GM23338 (cell line): ENCODE measurements around the gene NRG3. TPM values are rescaled to one million over a fixed set of nuclear protein-coding genes. Genes with fewer than 3 reads are reported as not detected.

Source experiments
- ATAC-seq: fragments of 200-7000 bp; cut with Tn5 transposase; 3 replicates; pipeline ENCODE4 v1.9.1; 2020
- DNase-seq: peaks from one replicate; pipeline ENCODE4 v3.0.0-alpha.2; 2015; ENCODE audit warnings: low spot score
- H2AFZ ChIP-seq: fragments of 200-600 bp; sonication (generic); 2 replicates; pipeline ENCODE4 v1.8.0; 2016; ENCODE audit warnings: antibody characterized with exemption, mild to moderate bottlenecking, moderate library complexity
- H3F3A ChIP-seq: fragments of 200-600 bp; sonication (generic); replicated peaks from 2 replicates; pipeline ENCODE4 v1.8.0; 2017; ENCODE audit warnings: antibody characterized with exemption, mixed run types, low read depth
- H3K27ac ChIP-seq: fragments of 200-600 bp; sonication (generic); 2 replicates; pipeline ENCODE4 v1.6.1; 2016; ENCODE audit warnings: low read depth
- H3K27me3 ChIP-seq: fragments of 200-600 bp; sonication (generic); 2 replicates; pipeline ENCODE4 v1.8.0; 2016; ENCODE audit warnings: mild to moderate bottlenecking, mixed run types, moderate library complexity; ENCODE audit not compliant: insufficient read depth
- H3K36me3 ChIP-seq: fragments of 200-600 bp; sonication (generic); 2 replicates; pipeline ENCODE4 v1.8.0; 2016; ENCODE audit warnings: mild to moderate bottlenecking; ENCODE audit not compliant: insufficient read depth
- H3K4me1 ChIP-seq: fragments of 200-600 bp; sonication (generic); 2 replicates; pipeline ENCODE4 v1.8.0; 2016; ENCODE audit warnings: mild to moderate bottlenecking, moderate library complexity; ENCODE audit not compliant: insufficient read depth
- H3K4me2 ChIP-seq: fragments of 200-600 bp; sonication (generic); 2 replicates; pipeline ENCODE4 v1.7.1; 2017; ENCODE audit warnings: mixed run types
- H3K4me3 ChIP-seq: fragments of 200-600 bp; sonication (generic); 2 replicates; pipeline ENCODE4 v1.6.1; 2016; ENCODE audit warnings: mixed run types
- H3K79me2 ChIP-seq: fragments of 200-600 bp; sonication (generic); replicated peaks from 2 replicates; pipeline ENCODE4 v1.8.0; 2017; ENCODE audit warnings: mild to moderate bottlenecking; ENCODE audit not compliant: insufficient read depth
- H3K9me2 ChIP-seq: fragments of 200-600 bp; sonication (generic); 2 replicates; pipeline ENCODE4 v1.8.0; 2017; ENCODE audit not compliant: insufficient read depth
- H4K20me1 ChIP-seq: fragments of 200-600 bp; sonication (generic); replicated peaks from 2 replicates; pipeline ENCODE4 v1.8.0; 2017; ENCODE audit warnings: mild to moderate bottlenecking; ENCODE audit not compliant: insufficient read depth
- H3K27ac Mint-ChIP-seq: 2 replicates; pipeline ENCODE4 v1.8.0; 2020; ENCODE audit warnings: inconsistent platforms, mild to moderate bottlenecking, moderate library complexity, mixed read lengths
- H3K27me3 Mint-ChIP-seq: 3 replicates; pipeline ENCODE4 v1.8.0; 2022; ENCODE audit warnings: low read depth, mild to moderate bottlenecking, moderate library complexity, mixed read lengths, inconsistent platforms; ENCODE audit not compliant: insufficient read depth, poor library complexity
- H3K36me3 Mint-ChIP-seq: 3 replicates; pipeline ENCODE4 v1.8.0; 2021; ENCODE audit warnings: low read depth, mild to moderate bottlenecking, inconsistent platforms, moderate library complexity, mixed read lengths
- H3K4me1 Mint-ChIP-seq: 3 replicates; pipeline ENCODE4 v1.8.0; 2020; ENCODE audit warnings: mild to moderate bottlenecking, inconsistent platforms, mixed read lengths
- H3K4me3 Mint-ChIP-seq: 3 replicates; pipeline ENCODE4 v1.8.0; 2021; ENCODE audit warnings: moderate library complexity, mild to moderate bottlenecking, inconsistent platforms, mixed read lengths
- H3K9me3 Mint-ChIP-seq: 3 replicates; pipeline ENCODE4 v1.8.0; 2020; ENCODE audit warnings: moderate library complexity, mild to moderate bottlenecking, inconsistent platforms, mixed read lengths
- EZH2 ChIP-seq: fragments of 200-600 bp; sonication (generic); IDR thresholded peaks from one replicate; pipeline ENCODE4 v1.8.0; 2017; ENCODE audit warnings: antibody characterized with exemption, mild to moderate bottlenecking, low read depth; ENCODE audit not compliant: unreplicated experiment
- NANOG ChIP-seq: IDR thresholded peaks from 2 replicates; pipeline ENCODE4 v1.6.1; 2016; ENCODE audit warnings: antibody characterized with exemption, borderline replicate concordance
- POLR2AphosphoS5 ChIP-seq: IDR thresholded peaks from 2 replicates; pipeline ENCODE4 v1.6.1; 2016; ENCODE audit warnings: antibody characterized with exemption, low read depth
- ZNF114 ChIP-seq: fragments of 250-450 bp; sonication (Bioruptor Pico); IDR thresholded peaks from 2 replicates; pipeline ENCODE4 v1.5.0; 2020; ENCODE audit warnings: mild to moderate bottlenecking, moderate library complexity
- ZNF331 ChIP-seq: fragments of 250-450 bp; sonication (Bioruptor Pico); IDR thresholded peaks from 2 replicates; pipeline ENCODE4 v1.5.0; 2020; ENCODE audit warnings: low read depth, mild to moderate bottlenecking, moderate library complexity
- ZNF462 ChIP-seq: fragments of 250-450 bp; sonication (Bioruptor Pico); IDR thresholded peaks from 2 replicates; pipeline ENCODE4 v1.5.0; 2020; ENCODE audit warnings: mild to moderate bottlenecking, moderate library complexity
- polyA plus RNA-seq: library from polyadenylated mRNA; unstranded; fragments of >200 nt; fragmentation: Nextera tagmentation; extraction: Ambion mirVana; gene quantifications from 2 replicates; pipeline ENCODE4 v1.2.1, GENCODE V29; 2016
- total RNA-seq: library from RNA; depleted of rRNA; stranded (reverse); fragments of >200 nt; shearing (Covaris generic); gene quantifications from 2 replicates; pipeline ENCODE4 v1.2.3, GENCODE V29; 2014
- TF ChIP-seq, protein P1 (sequence below), 2 experiments: fragments of 200-600 bp in 1 of 2; sonication (generic) in 1 of 2; conservative IDR thresholded peaks; 2 replicates each; pipeline versions ENCODE4 v1.5.1 to v1.6.1; 2016 to 2017; ENCODE audit warnings: antibody characterized with exemption in 2 of 2, low read depth in 2 of 2, mild to moderate bottlenecking in 2 of 2, moderate library complexity in 1 of 2

Gene NRG3
- total and polyA plus RNA-seq, 2 experiments from 2014 or later, result 1.9 to 3.9 TPM

DNA sequence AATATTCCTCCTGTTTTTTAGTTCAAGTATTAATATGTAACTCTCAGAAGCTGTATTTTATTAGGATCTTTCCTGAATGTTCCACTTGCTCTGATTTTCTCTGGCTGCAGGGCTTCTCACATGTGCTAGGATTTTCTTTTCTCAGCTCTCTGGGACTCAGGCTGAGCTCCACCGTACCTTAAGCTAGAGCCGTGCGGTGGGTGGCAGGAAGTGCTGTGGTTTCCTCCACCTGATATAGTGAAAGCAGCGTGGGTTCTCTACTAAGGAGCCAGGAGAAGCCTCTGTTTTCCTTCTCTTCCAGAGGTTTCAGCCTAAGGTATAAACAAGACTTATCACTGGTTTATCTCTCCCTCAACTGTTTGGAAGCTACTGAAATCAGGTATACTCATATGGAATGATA is 433.6 kb downstream of the NRG3 start:
- DNase-seq (no peak), ATAC-seq (no peak)
- Histone ChIP-seq H3K9me2 (no peaks in the 10 kb centered on the region), H4K20me1 (no peaks in the 10 kb centered on the region), H3K27me3 (no peaks in the 10 kb centered on the region), H3K4me2 (no peak overlapping the region), H3K4me1 (no peaks in the 10 kb centered on the region), H3K36me3 (no peaks in the 10 kb centered on the region), H3K27ac (no peak overlapping the region), H3K4me3 (no peak overlapping the region), H2AFZ (no peak overlapping the region), H3F3A (no peaks in the 10 kb centered on the region), H3K79me2 (no peaks in the 10 kb centered on the region)
- no peaks in the 10 kb centered on the region for H3K9me3 Mint-ChIP-seq
- H3K27me3 Mint-ChIP-seq, result peaks cover 1% of the 10 kb centered on the region
- H3K4me1 Mint-ChIP-seq, result peaks cover 6% of the 10 kb centered on the region; the same call in 1 of the 3 replicates
- no peak overlapping the region for H3K4me3 Mint-ChIP-seq
- H3K36me3 Mint-ChIP-seq, result no peaks in the 10 kb centered on the region
- no peak overlapping the region for H3K27ac Mint-ChIP-seq
- TF ChIP-seq NANOG (no peak), ZNF114 (CRISPR knock-in tag) (no peak)

GRCh38 chr10:82310839-82311238 is 435.8 kb downstream of the NRG3 start:
- Histone ChIP-seq H3K27ac (no peak overlapping the region), H3K4me1 (no peaks in the 10 kb centered on the region), H3K79me2 (no peaks in the 10 kb centered on the region), H3K4me2 (no peak overlapping the region), H3K36me3 (no peaks in the 10 kb centered on the region), H3F3A (no peaks in the 10 kb centered on the region), H4K20me1 (no peaks in the 10 kb centered on the region), H3K27me3 (no peaks in the 10 kb centered on the region), H3K9me2 (no peaks in the 10 kb centered on the region), H2AFZ (no peak overlapping the region), H3K4me3 (no peak overlapping the region)
- ATAC-seq (no peak), DNase-seq (no peak)
- TF ChIP-seq EZH2, result no peak
- TF ChIP-seq, protein P1, sequence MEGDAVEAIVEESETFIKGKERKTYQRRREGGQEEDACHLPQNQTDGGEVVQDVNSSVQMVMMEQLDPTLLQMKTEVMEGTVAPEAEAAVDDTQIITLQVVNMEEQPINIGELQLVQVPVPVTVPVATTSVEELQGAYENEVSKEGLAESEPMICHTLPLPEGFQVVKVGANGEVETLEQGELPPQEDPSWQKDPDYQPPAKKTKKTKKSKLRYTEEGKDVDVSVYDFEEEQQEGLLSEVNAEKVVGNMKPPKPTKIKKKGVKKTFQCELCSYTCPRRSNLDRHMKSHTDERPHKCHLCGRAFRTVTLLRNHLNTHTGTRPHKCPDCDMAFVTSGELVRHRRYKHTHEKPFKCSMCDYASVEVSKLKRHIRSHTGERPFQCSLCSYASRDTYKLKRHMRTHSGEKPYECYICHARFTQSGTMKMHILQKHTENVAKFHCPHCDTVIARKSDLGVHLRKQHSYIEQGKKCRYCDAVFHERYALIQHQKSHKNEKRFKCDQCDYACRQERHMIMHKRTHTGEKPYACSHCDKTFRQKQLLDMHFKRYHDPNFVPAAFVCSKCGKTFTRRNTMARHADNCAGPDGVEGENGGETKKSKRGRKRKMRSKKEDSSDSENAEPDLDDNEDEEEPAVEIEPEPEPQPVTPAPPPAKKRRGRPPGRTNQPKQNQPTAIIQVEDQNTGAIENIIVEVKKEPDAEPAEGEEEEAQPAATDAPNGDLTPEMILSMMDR (conservative IDR thresholded peaks at IDR 0.05; ENCODE audit: low read depth in 2 of 2), result no peak
- H3K27me3 Mint-ChIP-seq, result peaks cover 1% of the 10 kb centered on the region
- H3K4me3 Mint-ChIP-seq, result no peak overlapping the region
- no peaks in the 10 kb centered on the region for H3K9me3 Mint-ChIP-seq
- H3K4me1 Mint-ChIP-seq, result peaks cover 6% of the 10 kb centered on the region; the same call in 1 of the 3 replicates
- H3K36me3 Mint-ChIP-seq, result no peaks in the 10 kb centered on the region
- no peak overlapping the region for H3K27ac Mint-ChIP-seq

- H3K27ac ChIP-seq, result no peak overlapping the region
- no peaks in the 10 kb centered on the region for H3K4me1 ChIP-seq
- ATAC-seq (no peak), DNase-seq (no peak)
- H3K4me2 ChIP-seq, result no peak overlapping the region
- H3K9me2 ChIP-seq, result no peaks in the 10 kb centered on the region
- no peak overlapping the region for H3K4me3 Mint-ChIP-seq
- H3K36me3 Mint-ChIP-seq, result no peaks in the 10 kb centered on the region
- H3F3A ChIP-seq, result no peaks in the 10 kb centered on the region
- no peaks in the 10 kb centered on the region for H3K36me3 ChIP-seq
- H2AFZ ChIP-seq, result no peak overlapping the region
- no peaks in the 10 kb centered on the region for H3K27me3 ChIP-seq
- no peaks in the 10 kb centered on the region for H3K9me3 Mint-ChIP-seq
- no peak for TF ChIP-seq NANOG
- no peak for TF ChIP-seq ZNF331 (CRISPR knock-in tag)
- no peak for TF ChIP-seq POLR2AphosphoS5
- no peak for TF ChIP-seq ZNF462
- H3K27me3 Mint-ChIP-seq, result peaks cover 1% of the 10 kb centered on the region
- no peaks in the 10 kb centered on the region for H3K79me2 ChIP-seq
- H3K4me3 ChIP-seq, result no peak overlapping the region
- no peak overlapping the region for H3K27ac Mint-ChIP-seq
- H4K20me1 ChIP-seq, result no peaks in the 10 kb centered on the region
- H3K4me1 Mint-ChIP-seq, result peaks cover 9% of the 10 kb centered on the region; the same call in 1 of the 3 replicates
Observed at GRCh38 chr10:82313401-82313800, 438.4 kb downstream of the NRG3 start.
